Activated CD4-positive, CD25-positive, alpha-beta regulatory T cell treated with anti-CD3 and anti-CD28 coated beads, Interleukin-2, amount 50 U/mL, for 24 hours (primary cell): ENCODE results near the gene ARHGAP11A.
"Not testable (repeated sequence)": the region's sequence is repeated elsewhere in the genome, so short reads cannot be mapped to it uniquely, and the experiment has no call there.

Experiments used
- ATAC-seq, 2 donors: fragments of 150-1000 bp; cut with Tn5 transposase; one replicate each; pipeline ENCODE4 v1.10.0; 2021; ENCODE audit warnings: mild to moderate bottlenecking in 1 of 2, moderate library complexity in 1 of 2

Gene ARHGAP11A, protein sequence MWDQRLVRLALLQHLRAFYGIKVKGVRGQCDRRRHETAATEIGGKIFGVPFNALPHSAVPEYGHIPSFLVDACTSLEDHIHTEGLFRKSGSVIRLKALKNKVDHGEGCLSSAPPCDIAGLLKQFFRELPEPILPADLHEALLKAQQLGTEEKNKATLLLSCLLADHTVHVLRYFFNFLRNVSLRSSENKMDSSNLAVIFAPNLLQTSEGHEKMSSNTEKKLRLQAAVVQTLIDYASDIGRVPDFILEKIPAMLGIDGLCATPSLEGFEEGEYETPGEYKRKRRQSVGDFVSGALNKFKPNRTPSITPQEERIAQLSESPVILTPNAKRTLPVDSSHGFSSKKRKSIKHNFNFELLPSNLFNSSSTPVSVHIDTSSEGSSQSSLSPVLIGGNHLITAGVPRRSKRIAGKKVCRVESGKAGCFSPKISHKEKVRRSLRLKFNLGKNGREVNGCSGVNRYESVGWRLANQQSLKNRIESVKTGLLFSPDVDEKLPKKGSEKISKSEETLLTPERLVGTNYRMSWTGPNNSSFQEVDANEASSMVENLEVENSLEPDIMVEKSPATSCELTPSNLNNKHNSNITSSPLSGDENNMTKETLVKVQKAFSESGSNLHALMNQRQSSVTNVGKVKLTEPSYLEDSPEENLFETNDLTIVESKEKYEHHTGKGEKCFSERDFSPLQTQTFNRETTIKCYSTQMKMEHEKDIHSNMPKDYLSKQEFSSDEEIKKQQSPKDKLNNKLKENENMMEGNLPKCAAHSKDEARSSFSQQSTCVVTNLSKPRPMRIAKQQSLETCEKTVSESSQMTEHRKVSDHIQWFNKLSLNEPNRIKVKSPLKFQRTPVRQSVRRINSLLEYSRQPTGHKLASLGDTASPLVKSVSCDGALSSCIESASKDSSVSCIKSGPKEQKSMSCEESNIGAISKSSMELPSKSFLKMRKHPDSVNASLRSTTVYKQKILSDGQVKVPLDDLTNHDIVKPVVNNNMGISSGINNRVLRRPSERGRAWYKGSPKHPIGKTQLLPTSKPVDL

DNA sequence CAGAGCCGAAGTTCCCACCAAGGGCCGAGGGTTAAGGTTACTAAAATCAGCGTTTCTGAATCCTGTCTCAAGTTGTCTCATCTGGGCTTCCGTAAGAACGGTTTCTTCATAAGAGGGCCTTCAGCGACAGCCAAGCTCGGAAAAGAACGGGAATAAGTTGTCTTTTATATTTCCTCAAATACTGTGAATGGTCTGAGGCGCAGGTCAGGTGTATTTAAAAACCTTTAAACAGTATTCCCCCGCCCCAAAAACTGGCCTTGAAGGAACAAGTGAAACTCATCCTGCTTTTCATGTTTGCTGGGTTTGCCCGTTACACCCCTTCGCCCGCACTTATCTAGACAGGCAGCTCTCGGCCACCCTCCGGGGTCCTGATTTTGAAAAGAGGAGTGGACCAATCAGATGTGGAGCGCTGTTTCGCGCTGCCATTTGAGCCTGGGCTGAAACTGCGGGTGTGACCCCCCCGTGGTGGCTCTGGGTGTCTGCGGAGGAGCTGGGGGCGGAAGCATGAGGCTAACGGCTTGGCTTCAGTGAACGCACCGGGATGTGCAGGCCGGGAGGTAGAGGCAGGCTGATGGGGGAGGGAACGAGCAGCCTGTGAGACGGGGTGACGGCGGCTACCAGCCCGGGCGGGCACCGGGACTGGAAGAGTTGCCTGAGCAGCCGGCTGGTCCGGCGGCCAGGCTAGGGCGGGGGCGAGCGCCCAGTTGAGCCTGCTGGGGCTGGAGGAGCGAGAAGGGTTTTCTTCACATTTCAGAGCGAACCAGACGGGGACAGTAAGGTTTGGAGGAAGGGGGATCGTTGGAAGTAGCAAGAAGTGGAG is at the start of gene ARHGAP11A:
Gene ARHGAP11A, plus strand, starts transcription at position 454 of the 820 bp plus-strand sequence. CDS start 708 bp downstream, outside the sequence.
- peak; percentile 87 to 89 for ATAC-seq

DNA sequence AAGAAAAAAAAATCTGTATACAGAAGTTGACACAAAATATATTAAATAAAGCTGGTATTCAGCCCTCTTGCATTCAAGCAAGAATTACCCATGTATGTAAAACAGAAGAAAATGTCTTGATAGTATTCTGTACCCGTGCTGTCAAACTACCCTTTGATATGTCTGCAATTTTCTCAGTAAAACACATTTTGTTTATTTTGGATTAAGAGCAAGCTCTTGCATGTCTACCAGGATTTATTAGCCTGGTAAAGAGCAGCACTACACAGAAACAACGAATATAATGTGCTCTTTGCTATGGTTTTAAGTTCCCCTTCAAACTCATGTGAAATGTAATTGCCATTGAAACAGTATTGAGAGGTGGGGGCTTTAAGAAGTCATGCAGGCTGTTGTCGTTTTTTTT is 46.3 kb upstream of the ARHGAP11A start:
- ATAC-seq: not testable (repeated sequence)

DNA sequence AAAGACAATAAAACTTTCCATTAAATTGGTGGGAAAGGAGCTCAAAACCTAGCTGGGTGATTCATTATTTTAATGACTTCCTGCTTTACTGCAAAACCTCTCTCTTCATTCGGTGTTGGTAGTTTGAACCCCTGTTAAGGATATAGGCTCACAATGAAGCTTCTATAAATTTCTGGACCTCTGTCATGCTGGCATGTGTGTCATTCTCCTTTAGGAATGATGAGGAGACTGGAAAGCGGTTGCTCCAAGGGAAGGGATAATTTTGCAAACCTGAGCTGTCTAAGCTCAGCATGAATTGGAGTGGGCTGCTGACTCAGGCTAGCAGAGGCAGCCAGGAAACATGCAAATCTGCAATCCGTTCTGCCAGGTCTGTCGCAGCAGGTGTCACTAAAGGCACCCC is 36.8 kb upstream of the ARHGAP11A start:
- ATAC-seq: not testable (repeated sequence)

DNA sequence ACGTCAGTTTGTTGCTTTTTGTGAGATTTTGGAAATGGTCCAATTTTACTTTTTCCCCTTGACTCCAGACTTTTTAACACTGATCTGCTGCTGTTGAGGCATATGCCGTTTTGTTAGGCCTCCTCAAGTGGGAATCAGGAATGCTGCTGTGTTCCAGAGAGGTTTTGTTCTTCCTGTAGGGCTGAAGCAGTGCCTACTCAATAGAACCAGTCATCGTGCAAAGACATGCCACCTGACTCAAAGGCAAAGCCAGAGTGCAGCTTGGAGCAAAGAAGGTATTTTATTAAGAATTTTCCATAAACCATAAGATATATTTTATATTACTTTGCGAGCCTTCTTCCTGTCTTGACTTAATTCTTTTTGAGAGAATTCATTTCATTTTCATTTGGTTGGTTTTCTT is 29.5 kb upstream of the ARHGAP11A start:
- not testable (repeated sequence) for ATAC-seq

DNA sequence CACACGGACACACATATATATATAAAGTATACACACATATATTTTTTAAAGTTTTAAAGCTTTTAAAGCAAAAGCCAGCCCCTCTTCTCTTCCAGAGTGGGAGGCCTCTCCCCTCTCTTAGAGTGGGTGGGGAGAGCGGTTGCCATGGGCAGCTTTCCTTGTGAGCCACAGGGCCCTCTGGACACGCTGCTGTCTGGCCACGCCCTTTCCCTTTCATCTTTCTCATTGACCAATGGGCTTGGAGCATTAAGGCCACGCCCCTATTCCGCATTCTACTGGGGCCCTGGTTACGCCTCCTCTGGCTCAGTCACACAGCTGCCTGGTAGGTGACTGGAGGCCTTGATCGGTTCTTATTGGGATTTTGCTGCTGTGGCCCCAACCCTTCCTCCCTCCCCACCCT is 22.2 kb upstream of the ARHGAP11A start, which contains the start of gene GOLGA8N:
Gene GOLGA8N, plus strand, starts transcription at position 306 of the 400 bp plus-strand sequence.
- ATAC-seq: not testable (repeated sequence)

DNA sequence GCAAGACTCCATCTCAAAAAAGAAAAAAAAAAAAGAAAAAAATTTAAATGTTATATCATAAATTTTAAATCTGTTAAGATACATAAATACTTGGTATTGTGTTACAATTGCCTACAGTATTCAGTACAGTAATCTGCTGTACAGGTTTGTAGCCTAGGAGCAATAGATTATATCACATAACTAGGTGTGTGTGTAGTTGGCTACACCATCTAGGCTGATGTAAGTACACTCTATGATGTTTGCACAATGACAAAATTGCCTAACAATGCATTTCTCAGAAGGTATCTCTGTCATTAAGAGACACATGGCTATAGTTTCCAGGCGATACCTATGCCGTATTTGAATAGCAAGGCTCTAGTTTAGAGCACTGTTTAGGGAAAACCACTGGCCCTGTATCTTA is 5.8 kb upstream of the ARHGAP11A start:
- not testable (repeated sequence) for ATAC-seq

DNA sequence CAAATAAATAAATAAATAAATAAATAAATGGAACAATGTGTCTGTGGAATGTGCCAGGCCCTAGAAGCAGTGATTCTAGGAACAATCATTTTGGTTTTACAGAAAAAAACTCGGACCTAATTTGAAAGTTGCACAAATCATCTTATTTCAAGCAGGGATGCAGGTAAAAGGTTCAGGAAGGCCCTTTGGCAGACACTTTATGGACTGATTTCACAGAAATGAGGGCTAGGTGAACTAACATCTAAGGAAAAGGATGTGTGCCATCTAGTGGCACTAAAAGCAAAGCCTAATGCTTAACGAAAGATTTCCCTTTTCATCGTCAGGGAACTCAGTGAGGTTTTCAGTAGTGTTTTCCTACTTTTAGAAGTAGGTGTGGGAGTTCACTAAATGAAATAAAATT is 4.6 kb upstream of the ARHGAP11A start:
- ATAC-seq: not testable (repeated sequence)

DNA sequence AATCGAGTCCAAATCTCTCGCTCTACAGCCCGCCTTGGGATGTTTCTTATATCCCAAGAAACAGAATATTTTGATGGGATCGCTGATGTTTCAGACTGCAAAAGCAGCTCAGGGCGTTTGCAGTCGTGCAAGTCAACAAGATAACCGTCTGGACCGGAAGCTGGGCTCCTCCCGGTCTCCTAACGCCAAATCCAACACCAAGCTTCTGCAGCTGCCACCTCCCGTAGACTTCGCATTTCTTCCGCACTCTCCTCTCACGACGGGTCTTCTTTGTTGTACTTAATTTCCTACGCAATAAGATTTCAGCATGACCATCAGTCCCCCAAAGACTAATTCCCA is 623 bp upstream of the ARHGAP11A start:
- ATAC-seq: peak; percentile 13 to 15

DNA sequence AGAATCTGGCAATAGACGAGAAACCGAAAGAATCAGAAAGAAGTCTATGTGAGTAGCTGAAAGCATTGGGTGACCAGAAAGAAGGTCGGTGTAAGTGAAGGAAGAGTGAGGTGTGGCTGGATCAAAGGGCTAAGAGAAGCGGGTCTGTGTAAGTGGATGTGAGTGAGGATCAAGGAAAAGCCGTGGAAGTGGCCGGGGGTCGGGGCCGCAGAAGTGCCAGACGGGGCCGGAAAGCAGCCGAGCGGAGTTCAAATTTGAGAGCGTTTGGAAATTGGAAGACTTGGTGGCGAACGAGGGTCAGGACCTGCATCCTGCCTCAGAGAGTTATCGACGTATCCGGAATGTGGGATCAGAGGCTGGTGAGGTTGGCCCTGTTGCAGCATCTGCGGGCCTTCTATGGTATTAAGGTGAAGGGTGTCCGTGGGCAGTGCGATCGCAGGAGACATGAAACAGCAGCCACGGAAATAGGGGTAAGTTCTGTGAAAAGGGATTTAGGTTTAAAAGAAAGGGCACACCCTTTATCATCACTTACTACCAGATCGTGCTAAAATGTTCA is 645 bp downstream of the ARHGAP11A start:
- ATAC-seq: peak; percentile 12 to 15

DNA sequence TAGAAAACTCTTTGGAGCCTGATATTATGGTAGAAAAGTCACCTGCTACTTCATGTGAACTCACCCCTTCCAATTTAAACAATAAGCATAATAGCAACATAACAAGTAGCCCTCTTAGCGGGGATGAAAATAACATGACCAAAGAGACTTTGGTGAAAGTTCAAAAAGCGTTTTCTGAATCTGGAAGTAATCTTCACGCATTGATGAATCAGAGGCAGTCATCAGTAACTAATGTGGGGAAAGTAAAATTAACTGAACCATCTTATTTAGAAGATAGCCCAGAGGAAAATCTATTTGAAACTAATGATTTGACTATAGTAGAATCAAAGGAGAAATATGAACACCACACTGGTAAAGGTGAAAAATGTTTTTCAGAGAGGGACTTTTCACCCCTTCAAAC is 21.1 kb downstream of the ARHGAP11A start:
- no peak for ATAC-seq

DNA sequence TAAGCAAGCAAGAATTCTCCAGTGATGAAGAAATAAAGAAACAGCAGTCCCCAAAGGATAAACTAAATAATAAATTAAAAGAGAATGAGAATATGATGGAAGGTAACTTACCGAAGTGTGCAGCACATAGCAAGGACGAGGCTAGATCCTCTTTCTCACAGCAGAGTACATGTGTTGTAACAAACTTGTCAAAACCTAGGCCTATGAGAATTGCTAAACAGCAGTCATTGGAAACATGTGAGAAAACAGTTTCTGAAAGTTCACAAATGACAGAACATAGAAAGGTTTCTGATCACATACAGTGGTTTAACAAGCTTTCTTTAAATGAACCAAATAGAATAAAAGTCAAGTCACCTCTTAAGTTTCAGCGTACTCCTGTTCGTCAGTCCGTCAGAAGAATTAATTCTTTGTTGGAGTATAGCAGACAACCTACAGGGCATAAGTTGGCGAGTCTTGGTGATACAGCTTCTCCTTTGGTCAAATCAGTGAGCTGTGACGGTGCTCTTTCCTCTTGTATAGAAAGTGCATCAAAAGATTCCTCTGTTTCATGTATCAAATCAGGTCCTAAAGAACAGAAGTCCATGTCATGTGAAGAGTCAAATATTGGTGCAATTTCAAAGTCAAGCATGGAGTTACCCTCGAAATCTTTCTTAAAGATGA is 21.7 kb downstream of the ARHGAP11A start:
- no peak for ATAC-seq

DNA sequence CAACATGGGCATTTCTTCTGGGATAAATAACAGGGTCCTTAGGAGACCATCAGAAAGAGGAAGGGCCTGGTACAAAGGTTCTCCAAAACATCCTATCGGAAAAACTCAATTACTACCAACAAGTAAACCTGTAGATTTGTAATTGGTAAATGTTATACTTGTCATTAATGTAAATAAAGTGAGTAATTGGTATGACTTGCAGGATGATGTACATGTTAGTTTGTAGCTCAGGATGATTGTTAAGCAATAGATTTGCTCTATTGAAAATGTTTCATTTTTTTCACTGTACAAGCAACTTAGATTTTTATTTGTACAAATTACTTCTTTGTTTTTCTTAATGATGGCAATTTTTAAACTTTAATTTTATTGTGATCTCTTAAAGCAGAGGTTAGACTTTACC is 22.4 kb downstream of the ARHGAP11A start:
- ATAC-seq: no peak

DNA sequence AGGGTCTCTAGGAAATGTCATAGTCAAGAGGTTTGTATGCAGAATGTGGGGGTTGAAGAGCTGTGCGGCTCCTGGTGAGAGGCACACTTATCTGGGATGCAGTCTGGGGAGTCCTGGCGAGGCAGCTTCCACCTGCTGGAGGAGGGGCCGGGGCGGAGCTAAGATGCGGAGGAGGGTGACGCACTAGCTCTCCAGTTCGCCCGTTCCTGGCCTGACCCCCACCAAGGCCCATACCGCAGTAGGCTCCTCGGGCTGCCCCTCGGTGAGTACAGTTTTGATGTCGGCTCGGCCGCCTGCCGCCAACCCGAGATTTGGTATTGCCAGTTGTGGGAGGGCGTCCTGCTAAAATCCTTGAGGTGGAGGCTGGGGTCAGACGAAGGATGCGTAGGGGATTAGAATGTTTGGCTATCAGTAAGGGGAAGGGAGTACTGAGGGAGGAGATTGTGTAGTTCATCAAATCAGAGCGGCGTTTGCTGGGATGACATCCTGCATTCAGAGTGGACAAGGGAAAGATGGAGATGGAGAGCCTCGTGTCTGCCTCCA is 26.3 kb downstream of the ARHGAP11A start, which contains the start of gene SCG5:
Gene SCG5, plus strand, starts transcription at position 194 of the 543 bp plus-strand sequence. CDS start 1,883 bp downstream, outside the sequence.
- no peak for ATAC-seq

DNA sequence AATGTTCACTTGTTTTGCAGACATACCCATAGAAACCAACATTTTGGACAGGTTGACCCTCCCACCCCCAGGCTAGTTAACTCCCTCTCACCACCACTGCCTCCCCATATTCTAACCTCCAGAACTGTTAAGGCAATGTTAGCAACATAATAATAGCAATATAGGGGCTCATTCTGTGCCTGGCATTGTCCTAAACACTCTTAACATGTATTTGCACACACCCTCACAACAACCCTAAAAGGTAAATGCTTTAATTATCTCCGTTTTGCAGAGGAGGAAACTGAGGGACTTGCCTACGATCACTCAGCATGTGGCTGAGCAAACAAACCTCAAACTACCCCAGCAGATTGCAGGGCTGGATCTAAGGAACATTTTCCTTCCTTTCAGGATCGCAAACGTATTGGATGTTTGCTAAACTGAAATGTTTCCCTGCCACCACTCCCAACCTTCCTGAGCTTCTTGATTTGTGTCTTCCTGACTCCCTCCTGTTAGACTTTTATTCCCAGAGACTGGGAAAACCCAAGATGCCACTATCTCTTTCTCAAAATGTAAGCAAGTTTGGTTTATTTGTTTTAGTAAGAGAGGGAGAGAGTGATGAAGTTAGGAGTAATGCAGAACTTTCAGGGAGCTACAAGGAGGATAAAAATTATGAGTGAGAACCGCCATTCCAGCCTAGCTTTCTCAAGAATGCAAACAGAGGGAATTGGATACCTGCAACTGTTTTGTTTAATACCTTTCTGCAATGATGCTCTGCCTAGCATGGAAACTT is 27.5 kb downstream of the ARHGAP11A start:
- ATAC-seq: no peak

DNA sequence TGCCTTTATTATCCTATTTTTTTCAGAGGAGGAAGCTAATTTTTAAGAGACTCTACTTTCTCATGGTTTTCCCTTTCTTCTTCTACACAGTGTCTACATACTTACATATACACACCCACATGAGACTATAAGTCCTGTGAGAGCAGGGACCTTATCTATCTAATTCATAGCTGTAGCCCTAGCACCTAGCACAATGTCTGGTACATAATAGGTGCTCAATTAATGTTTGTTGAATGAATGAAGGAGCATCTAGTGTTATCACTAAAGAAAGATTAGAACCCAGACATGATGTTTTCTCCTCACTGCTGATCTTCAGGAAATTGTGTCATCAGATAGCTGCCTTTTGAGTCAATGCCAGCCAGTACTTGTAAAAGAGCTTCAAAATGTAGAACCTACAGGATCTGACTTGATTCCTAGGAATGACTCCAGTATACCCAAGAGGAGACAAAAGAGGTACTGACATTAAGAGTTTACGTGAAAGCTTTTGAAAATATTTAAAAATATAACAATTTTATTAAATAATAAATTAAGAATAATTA is 28.7 kb downstream of the ARHGAP11A start:
- no peak for ATAC-seq

DNA sequence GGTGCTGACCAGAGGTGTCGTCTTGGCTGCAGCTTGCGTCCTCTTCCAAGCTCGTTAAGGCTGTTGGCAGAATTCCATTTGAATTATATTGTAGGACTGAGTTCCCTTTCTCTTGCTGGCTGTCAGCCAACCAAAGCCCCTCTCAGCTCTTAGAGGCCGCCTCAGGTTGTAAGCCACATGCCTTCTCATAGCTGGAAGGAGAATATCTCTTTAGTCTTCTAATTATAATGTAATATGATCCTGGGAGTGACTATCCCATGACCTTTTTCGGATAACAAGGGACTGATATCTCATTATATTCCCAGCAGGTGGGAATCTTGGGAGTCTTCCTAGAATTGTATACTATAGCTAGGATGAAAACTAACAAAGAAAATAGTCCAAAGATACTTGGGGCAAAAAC is 31.0 kb downstream of the ARHGAP11A start:
- no peak for ATAC-seq

DNA sequence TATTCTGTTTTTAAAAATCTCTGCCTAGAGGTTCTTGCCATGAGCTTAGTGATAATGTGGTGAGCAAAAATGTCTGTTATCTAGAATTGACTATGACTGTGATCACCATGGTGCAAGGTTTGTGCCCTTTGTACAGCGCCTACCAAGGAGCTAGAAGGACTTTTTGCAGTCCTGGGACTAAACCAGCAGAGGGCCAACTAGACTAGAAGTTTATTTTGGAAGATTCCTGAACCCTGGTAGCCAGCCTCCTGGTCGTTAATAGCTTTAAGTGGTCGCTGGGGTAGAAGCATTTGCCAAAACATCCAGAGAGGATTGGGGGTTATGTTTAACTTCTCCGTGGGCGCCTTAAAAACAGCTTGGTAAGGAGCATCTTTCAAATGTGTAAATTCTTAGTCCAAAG is 34.0 kb downstream of the ARHGAP11A start:
- no peak for ATAC-seq

DNA sequence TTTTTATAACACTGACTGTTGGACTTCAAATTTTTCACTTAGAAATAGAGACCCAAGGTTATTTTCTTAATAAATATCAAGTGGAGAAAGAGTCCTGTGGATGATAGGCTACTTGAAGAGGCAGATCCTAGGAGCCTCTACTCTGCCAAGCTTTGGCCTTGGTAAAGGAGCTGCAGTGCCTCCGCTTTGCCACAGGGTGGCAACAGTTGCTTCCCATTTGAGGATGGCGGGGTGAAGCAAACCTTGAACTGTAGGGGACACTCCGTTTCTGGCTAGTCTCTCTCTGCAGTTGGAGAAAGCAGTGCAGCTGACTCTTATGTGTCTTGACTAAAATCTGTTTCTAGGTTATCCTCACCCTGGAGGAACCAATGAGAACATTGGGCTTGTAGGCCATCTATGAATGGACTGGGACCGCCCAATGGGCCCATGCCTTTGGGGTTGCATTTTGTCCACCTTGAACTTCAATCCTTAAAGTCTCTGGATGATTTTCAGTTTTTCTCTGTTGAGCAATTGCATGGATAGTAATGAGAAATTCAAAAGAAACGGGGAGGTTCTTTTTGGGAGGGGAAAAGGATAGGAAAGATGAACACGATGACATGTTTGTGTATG is 36.0 kb downstream of the ARHGAP11A start:
- peak; percentile 51 to 53 for ATAC-seq

DNA sequence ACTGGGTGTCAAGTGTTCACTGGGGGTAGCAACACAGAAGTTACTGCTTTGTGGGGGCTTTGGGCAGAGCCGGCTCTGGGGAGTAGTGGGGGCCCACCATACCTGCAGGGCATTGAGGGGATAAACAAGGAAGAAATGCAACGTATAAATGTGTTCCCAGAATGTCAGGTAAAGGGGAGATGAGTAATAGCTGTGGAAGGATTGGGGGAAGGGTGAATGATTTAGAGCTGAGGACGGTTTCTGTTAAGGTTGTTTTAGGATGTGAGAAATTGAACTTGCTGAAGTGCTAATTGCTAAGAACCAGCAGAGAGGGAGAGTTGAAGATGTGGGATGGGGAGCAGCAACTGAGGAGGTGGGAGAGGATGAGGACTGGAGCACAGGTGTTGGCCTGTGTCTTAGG is 36.9 kb downstream of the ARHGAP11A start:
- ATAC-seq: no peak

DNA sequence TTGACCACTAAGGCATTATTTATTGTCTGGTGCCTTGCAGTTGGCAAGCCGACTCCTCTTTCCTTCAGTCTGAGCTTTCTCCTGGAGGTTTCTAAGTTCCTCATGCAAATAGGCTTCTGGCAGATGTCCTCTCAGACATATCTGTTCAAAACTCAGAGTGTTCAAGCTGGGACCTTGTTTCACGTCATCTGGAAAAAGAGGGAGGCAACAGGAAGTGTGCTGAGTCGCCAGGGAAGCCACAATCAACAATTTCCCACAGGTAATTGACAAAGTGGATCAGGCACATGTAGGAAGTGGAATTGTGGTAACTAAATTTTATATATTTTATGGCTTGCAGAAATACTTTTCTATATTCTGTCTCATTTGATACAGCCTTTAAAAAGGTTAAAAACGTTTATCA is 40.8 kb downstream of the ARHGAP11A start:
- no peak for ATAC-seq
